PC-9 (cell line): ENCODE measurements around the gene PLEKHA6.

ENCODE experiments used
- CTCF ChIP-seq: fragments of 200-600 bp; sonication (generic); conservative IDR thresholded peaks from 2 replicates; pipeline ENCODE4 v1.6.1; 2017; ENCODE audit warnings: mixed run types, antibody characterized with exemption, mild to moderate bottlenecking, moderate library complexity
- EZH2 ChIP-seq: fragments of 200-600 bp; sonication (generic); IDR thresholded peaks from 2 replicates; pipeline ENCODE4 v1.8.0; 2017; ENCODE audit warnings: antibody characterized with exemption, low read depth

DNA sequence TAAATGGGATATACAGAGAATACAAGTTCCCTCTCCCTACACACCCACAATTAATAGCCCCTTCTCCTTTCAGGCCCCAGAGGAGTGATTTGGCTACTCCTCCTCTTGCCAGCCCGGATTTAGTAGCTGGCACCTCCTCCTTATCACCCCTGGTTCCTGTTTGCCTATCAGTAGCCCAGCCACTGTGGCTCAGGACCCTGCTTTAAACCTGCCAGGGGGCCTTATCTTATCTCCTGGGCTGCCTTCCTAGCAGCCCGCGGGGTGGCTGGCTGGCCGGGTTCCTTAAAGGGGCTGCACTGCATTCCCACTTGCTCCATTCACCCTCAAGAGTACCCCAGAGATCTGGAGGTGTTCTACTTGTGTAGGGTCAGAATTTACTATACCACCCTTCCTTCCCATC, 70.4 kb downstream of the PLEKHA6 start:
- no peak for TF ChIP-seq CTCF
- no peak for TF ChIP-seq EZH2
